HG03354 (cell line): ENCODE data around the gene SPG7.

Experiments
- ATAC-seq: cut with Tn5 transposase; IDR thresholded peaks from one replicate; pipeline ENCODE4 v1.9.1; 2021; ENCODE audit warnings: mild to moderate bottlenecking; ENCODE audit not compliant: unreplicated experiment, poor library complexity, severe bottlenecking

Gene SPG7

DNA sequence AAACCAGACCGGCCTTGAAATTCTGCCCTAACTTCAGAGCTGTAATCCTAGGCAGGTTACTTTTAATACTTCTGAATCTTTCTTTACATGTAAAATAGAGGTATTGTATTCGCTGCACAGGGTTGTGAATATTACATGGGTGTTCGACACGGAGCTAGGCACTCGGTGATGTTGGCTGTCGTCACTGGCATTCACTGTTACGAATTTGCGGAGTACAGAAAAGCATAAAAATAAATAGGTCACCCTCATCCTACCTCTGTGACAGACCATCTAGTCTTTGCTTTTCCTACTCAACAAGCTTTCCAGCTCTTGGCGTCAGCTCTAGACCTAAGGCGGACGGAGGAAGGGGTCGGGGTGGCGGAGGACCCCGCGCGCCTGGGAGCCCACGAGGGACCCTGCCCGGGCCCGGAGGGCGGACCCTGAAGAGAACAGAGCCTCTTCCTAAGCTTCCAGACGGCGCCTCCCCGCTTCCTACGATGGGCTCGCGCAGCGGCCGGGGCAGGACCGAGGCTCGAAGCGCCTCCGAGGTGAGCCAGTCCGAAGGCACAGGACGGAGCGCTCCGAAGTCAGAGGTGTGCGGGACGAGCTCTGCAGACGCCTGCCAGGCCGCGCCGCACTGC, 879 bp upstream of the SPG7 start:
- ATAC-seq, result no peak

DNA sequence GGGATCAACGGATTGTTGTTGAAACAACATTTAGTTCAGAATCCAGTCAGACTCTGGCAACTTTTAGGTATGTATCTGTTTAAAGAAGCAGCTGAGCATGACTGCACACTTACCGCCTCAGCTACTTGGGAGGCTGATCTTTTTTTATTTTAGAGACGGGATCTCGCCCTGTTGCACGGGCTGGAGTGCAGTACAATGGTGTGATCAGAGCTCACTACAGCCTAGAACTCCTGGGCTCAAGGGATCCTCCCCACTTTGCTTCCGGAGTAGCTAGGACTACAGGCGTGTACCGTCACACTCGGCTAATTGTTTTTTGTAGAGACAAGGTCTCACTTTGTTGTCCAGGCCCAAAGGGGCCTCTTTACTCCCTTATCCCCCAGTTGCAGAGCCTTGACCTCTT, 2.3 kb downstream of the SPG7 start:
- no peak for ATAC-seq

DNA sequence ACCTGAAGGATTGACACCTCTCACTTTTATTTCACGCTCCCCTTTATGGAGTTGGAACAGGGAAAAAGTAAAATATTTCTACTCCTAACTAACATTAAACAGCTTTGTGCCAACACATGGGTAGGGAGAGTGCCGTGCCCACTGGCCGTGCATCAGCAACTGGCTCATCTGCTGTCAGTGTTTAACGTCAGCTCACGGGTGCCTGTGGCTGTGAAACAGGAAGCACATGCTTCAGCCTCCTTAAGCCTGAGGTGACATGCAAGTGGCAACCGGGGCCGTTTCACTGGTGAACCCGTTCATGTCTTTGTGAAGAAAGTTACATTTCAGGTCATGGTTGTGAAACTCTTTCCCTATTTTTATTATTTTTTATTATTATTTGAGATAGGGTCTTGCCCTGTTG, 3.2 kb downstream of the SPG7 start:
- ATAC-seq, result no peak

GRCh38 chr16:89512453-89512852, 4.2 kb downstream of the SPG7 start:
- ATAC-seq, result no peak

GRCh38 chr16:89517128-89517527, 8.9 kb downstream of the SPG7 start:
- no peak for ATAC-seq

DNA sequence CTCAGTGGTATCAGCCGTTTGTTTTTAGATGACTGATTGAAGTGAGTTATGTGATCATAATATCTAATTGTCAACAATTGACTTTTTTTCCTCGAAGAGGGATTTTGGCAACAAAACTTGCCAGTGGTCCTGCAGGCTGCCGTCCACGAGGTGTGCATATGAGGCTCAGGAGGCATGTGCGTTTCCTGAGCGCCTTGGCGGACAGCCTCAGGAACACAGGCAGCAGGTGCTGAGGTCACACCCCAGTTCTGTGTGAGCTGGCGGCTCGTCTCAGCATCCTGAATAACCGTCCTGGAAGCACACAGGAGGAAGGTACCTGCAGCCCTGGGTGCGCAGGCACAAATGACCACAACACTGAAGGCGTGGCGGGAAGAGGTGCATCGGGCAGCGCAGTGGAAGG, 11.7 kb downstream of the SPG7 start:
- ATAC-seq, result no peak

DNA sequence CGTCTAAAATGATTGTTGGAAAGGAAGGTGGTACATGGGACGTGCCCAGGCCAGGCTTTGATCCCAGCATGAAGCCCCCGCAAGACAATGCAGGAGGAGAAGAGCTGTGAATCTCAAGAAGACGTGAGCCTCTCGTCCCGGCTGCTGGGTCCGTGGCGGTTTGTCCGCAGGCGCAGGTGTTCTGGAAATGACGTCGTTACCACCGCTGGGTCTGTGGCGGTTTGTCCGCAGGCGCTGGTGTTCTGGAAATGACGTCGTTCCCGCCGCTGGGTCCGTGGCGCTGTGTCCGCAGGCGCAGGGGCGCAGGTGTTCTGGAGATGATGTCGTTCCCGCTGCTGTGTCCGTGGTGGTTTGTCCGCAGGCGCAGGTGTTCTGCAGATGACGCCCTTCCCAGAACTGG, 14.1 kb downstream of the SPG7 start:
- no peak for ATAC-seq

DNA sequence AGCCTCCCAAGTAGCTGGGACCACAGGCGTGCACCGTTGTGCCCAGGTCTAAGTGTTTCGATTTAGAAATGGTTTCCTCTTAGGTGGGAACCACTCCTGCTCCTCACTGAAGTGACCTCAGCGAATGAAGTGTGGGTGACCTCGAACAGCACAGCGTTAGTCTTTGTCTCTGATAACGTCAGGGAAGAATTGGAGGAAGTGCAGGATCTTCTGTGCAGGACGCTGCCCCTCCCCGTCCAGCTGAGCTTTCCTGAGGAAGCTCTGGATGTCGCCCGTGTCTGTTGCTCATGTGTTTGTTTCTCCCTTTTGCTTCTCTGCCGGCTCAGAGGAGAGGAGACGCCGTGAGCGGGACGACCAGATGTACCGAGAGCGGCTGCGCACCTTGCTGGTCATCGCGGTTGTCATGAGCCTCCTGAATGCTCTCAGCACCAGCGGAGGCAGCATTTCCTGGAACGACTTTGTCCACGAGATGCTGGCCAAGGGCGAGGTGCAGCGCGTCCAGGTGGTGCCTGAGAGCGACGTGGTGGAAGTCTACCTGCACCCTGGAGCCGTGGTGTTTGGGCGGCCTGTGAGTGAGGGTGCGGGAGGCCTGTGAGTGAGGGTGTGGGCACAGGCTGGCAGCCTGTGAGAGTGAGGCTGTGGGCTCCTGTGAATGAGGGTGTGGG, 15.6 kb downstream of the SPG7 start:
- no peak for ATAC-seq

DNA sequence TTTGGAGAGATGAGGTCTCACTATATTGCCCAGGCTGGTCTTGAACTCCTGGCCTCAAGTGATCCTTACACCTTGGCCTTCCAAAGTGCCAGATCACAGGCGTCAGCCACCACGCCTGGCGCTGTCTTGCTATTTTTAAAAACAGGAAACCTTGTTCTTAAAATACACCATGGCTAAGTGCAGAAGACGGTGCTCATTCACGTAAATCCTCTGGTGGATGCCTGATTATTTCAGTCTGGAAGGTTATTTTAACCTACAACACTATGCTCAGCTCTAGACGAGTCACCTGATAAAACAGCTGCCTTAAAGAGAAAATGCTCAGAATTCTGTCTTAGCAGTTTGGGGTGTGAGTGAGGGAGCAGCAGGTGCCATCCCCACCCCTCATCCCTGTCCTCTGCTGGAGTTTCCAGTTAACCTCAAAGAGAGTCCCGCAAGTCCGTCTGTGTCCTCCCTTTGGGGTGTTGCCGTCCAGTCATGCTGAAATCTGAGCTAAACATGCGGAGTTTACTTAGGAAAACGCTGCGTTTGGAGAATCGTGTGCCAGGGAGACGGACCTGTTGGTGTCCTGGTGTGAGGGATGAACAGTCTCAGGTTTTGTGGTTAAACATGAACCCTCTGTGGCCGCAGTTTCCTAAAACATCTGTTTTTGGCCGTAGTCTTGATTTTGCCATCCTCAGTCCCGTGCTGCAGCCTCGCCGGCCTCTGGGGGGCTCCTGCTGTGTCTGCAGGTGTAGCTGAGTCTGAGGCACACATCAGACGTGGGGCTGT, 17.1 kb downstream of the SPG7 start:
- no peak for ATAC-seq

- ATAC-seq, result no peak
Measured at GRCh38 chr16:89529097-89529496, 20.9 kb downstream of the SPG7 start.

DNA sequence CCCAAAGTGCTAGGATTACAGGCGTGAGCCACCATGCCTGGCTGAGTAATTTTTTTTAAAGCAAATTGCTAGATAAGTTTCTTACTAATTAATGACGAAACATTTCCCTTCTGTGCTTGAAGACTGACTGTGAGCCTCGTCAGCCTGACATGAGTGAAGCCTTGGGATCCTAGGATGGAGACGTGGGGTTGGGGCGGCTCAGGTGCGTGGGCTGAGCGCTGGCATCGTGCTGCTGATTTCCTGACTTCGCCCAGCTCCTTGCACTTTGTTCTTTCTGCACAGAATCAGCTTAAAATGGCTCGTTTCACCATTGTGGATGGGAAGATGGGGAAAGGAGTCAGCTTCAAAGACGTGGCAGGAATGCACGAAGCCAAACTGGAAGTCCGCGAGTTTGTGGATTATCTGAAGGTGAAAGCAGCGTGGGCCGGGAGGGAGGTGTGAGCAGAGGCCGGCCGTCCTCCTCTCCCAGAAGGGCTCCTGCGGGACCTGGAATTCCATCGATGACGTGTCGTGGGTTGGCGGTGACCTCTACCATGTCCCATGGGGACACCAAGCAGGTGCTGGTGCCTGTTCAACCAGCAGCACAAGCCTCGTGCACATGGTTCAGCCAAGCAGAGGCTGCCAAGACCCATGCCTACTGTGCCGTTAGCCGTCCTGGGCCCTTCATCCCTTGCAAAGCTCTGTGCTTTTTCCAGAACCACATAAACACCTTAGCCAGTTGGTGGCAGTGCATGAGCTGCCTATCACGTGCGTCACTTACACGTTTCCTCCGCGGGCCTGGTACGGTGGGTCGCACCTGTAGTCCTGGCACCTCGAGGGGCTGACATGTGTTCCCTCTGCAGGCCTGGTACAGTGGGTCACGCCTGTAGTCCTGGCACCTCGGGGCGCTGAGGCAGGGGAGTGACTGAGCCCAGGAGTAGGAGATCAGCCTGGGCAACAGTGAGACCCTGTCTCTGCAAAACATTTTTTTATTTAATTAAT, 22.5 kb downstream of the SPG7 start:
- ATAC-seq, result no peak

- ATAC-seq, result no peak
Measured at GRCh38 chr16:89531821-89532526, 23.8 kb downstream of the SPG7 start.

DNA sequence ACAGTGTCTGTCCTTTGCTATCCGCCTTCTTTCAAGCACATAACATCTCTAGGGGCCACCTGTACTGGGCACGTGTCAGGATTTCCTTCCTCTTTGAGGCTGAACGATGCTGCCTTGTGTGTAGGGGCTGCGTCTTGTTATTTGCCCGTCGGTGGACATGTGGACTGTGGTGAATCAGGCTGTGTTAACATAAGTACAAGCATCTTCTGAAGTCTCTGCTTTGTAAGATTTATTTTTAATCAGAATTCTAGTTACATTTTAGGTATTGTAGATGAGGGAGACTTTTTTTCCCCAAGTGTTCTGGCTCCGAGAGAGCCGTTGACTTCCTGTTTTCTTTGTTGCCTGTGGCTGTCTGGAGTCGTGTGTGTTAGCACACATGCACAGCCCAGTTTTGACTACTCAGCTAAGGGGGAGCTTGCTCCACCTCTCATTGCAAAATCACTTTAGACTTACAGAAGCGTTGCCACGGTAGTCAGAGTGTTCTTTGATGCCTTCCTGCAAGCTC, 26.1 kb downstream of the SPG7 start:
- no peak for ATAC-seq

- ATAC-seq, result no peak
Measured at GRCh38 chr16:89536371-89536770, 28.2 kb downstream of the SPG7 start.

DNA sequence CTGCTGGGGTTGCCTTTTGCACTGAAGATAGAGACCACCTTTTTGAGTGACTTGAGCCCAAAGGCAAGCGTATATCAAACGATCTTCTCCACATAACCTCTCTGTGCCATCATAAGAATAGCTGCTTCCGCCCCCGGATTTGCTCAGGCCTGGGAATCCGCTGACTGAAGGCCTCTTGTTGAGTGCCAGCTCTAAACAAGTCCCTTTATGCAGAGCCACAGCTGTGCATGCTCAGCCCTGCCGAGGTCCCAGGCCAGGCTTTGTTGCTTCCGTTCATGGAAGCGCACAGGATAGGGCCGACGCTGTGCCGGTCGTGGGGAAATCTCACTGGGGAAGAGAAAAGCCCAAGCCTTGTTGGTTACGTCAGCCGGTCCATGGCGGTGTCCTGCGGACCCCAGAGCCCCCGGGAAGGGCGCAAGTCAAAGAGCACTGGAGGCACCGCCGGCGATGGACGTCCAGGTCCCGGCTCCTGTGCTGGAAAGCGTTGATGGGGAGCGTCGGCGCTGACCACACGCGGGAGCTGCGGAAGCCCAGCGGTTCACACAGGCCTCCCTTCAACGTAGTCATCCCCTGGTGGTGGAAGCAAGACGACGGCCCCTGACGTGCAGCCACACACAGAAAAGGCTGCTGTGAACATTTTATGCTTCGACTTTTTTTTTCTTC, 28.8 kb downstream of the SPG7 start:
- ATAC-seq, result no peak

DNA sequence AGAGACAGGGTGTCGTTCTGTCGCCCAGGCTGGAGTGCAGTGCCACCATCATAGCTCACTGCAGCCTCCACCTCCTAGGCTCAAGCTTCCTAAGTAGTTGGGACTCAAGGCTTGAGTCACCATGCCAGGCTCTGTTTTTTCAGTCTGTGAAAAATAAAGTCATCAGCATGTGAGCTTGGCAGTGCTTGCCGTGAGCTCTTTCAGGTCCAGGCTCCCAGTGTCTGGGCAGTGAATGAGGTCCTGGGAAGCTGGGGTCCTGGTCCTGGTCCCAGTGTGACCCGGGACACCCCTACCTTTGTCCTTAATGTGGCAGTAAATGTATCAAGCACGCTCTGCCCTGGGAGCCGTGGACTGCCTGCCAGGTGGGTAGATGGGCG, 29.3 kb downstream of the SPG7 start:
- no peak for ATAC-seq

- no peak for ATAC-seq
Measured at GRCh38 chr16:89538286-89538685, 30.1 kb downstream of the SPG7 start.

DNA sequence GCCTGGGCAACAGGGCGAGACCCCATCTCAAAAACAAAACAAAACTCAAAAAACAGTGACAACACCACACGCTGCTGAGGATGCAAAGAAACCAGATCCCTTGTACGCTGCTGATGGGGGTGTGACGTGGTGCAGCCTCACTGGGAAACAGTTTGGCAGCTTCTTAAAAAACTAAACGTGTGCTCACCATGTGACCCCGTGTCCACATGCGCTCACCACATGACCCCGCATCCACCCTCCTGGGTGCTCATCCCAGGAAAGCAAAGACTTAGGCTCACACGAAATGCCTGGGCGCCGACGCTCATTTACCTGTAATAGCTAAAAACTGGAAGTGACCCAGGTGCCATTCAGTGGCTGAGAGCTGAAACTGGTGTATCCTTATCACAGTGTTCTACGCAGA, 32.4 kb downstream of the SPG7 start:
- no peak for ATAC-seq

DNA sequence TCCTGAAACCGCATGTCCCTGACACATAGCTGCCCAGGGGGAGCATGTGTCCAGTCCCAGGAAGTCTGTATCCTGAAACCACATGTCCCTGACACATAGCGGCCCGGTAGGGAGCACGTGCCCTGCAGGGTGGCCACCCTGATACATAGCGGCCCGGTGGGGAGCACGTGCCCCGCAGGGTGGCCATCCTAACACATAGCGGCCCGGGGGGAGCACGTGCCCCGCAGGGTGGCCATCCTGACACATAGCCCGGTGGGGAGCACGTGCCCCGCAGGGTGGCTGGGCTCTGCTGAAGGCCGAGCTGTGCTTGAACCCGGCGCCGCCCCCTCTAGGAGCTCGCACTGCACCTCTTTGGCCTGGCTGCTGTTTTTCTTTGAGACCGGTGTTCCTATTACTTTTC, 33.6 kb downstream of the SPG7 start:
- no peak for ATAC-seq
